Measurements from ENCODE around the gene ITM2B. TPM values are rescaled to one million over a fixed set of nuclear protein-coding genes. Genes with fewer than 3 reads are reported as not detected.

ITM2B gene
- total and polyA plus RNA-seq, 10 of the 15 experiments (the other 5 are each of a cell fraction or from before 2014, with no cell fraction given) = 2.5 to 18.1 (median 4.9) TPM

GRCh38 chr13:48242677-48243076 lies 9.7 kb downstream of the ITM2B start:
- Histone ChIP-seq H3K27me3 (replicated peaks in 1 of 2; ENCODE audit: control insufficient read depth in 2 of 2, insufficient read depth in 2 of 2, low read length in 1 of 2) (0 out of 4 replicates have a peak, but pooled peaks cover 0 to 3% of the 10 kb centered on the region in 2 experiments), H3K9me3 (replicated peaks; ENCODE audit: control insufficient read depth, insufficient read depth, low read length) (no peaks in the 10 kb centered on the region; the same call in 2 of the 3 replicates), H3K36me3 (ENCODE audit: control insufficient read depth in 2 of 2, insufficient read depth in 2 of 2, low read length in 1 of 2) (no peaks in the 10 kb centered on the region), H3K79me2 (ENCODE audit: control insufficient read depth, insufficient read depth, low read length) (no peaks in the 10 kb centered on the region), H2AFZ (ENCODE audit: control insufficient read depth, low read depth, low read length) (no peak overlapping the region), H3K4me3 (no peak overlapping the region), H4K20me1 (ENCODE audit: control insufficient read depth, insufficient read depth) (no peaks in the 10 kb centered on the region; the same call in 1 of the 2 replicates), H3K9ac (ENCODE audit: control insufficient read depth, insufficient read depth, low read length) (no peak overlapping the region), H3K4me2 (ENCODE audit: control insufficient read depth, insufficient read depth) (no peak overlapping the region), H3K27ac (ENCODE audit: control insufficient read depth, insufficient read depth) (no peak overlapping the region), H3K4me1 (ENCODE audit: control insufficient read depth, insufficient read depth, low read length) (no peaks in the 10 kb centered on the region)
- CTCF ChIA-PET = no interaction called here
- POLR2A ChIA-PET = no interaction called here
- BruUV-seq (replicated peaks) = no TSS peak
- 56% methylated on average over 1 of the region's 1 CpG for WGBS (ENCODE audit: insufficient coverage, insufficient replicate concordance, low lambda C conversion rate, missing lambda C conversion rate)
- ATAC-seq = no peak
- intact Hi-C loops (cut with micrococcal nuclease; ENCODE audit: unreplicated experiment) = no loop called here
- SMC1A ChIA-PET (ENCODE audit: uncharacterized antibody, unreplicated experiment) = no interaction called here
- RAD21 ChIA-PET (ENCODE audit: unreplicated experiment) = no interaction called here
- FAIRE-seq = no peak
- in situ Hi-C loops (cut with MboI) = no loop called here
- TF ChIP-seq MYB (IDR thresholded peaks at IDR 0.05; ENCODE audit: borderline replicate concordance, low read depth, low read length) (no peak), SUPT20H (IDR thresholded peaks at IDR 0.05; ENCODE audit: borderline replicate concordance, control insufficient read depth, low read depth, low read length) (no peak), ZNF207 (IDR thresholded peaks at IDR 0.05; ENCODE audit: borderline replicate concordance) (no peak), CREB1 (IDR thresholded peaks at IDR 0.05; ENCODE audit: low read depth) (no peak), SKIL (IDR thresholded peaks at IDR 0.05; ENCODE audit: low read depth, poor library complexity, severe bottlenecking) (no peak), RELB (IDR thresholded peaks at IDR 0.05; ENCODE audit: low read depth) (no peak), PRDM15 (CRISPR knock-in tag; IDR thresholded peaks at IDR 0.05) (no peak)
- DNase-seq (ENCODE audit: low read depth, low spot score) = no peak

All from GM12878 (cell line).